Fibroblast of the conjunctiva (primary cell): ENCODE data around the gene ACAN.

Experiments used
- DNase-seq: peaks from one replicate; pipeline ENCODE4 v3.0.0-alpha.2; 2010; ENCODE audit warnings: low read depth

ACAN gene

DNA sequence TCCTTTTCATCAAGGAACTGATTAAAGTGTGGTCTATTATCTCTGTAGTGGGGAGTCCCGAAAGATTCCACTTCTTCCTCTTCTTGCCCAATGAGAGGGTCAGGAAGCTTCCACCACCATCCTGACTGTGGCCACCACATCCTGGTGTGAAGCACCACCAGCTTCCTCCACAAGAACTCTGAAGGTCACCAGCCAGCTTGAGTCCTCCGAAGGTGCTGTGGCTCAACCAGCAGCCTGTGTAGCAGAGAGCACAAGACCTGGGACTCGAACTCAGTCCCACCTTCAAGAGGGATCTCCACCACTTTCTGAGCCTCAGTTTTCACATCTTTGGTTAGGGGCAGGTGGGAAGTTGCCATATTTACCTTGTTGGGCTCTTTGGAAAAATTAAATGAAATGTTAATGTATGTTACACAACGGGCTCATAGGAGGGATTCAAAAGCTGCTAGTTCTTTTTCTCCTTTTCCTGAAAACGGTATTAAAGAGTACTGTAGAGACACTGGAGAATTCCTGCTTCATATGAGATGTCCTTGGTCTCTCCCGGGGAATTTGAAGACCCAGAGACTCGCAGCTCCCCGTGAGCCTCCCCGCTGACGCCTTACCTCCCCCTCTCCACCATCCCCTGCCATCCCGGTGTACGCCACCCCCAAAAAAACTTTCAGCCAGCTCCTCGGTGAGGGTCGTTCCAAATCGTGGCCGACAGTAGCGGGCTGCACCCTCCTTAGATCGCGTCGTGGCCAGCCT is 816 bp upstream of the ACAN start:
- no peak for DNase-seq

- no peak for DNase-seq
Measured at GRCh38 chr15:88802991-88803240, 320 bp upstream of the ACAN start.

DNA sequence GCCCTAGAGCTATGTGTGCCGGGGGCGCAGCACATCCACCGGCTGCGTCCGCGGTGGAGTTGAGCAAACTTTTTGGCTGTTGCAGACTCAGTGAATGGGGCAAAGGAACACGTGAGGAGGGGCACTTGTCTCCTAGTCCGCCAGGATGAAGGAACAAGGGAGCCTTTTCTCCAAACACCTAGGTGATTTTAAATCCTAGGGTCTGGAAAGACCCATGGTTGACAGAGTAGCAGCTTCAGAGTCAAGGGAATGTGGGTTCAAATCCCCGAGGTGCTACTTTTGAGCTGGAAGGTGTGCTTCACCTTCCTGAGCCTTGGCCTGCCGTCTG is 648 bp downstream of the ACAN start:
- DNase-seq, result no peak

DNA sequence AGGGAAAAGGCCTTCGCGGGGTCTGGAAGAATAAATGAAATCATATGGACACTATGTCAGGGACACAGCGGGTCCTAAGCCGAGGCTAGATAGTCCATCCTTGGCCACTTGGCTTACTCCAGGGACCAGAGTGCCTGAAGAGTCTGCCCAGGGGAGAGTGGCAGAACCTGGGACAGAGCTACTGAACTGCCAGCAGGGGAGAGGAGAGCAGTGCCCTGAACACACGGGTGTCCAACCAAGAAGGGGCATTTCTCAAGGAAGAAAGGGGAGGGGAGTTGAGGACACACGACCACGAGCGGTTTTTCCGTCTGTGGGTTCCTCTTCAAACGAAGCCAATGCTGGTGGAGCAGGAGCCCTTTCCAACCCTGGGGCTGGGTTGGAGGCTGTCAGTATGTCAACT is 1.0 kb downstream of the ACAN start:
- DNase-seq, result no peak

DNA sequence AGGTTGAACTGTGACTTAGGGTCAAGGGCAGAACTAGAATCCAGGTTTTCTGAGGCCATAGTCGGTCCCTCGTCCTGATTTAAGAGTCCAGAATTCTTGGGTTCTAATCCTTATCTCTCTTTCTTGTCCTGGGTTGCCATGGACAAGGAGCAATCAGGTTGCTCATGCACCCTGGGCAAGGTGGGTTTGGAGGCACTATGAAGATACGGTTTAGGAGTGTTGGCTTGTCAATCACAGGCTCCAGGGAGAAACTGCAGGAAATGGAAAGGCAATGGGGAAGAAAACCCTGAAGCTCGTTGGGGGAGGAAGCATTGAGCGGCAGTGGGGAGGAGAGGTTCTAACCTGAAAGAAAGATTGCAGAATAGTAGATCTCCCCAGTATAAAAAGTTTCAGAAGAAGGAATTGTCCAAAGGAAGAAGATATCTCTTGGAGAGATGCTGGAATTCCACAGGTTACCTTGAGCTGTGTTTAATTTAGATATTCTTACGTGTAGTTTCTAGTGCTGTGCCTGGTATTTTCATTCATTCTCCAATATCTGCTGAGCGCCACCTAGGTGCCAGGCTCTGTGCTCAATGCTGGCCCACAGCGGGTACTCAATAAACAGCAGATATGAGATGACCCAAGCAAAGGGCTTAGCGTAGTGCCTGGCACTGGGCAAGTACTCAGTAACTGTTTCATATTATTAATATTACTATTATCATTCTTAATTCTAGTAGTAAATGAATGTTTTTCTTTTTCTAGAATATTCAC is 2.0 kb downstream of the ACAN start:
- no peak for DNase-seq

DNA sequence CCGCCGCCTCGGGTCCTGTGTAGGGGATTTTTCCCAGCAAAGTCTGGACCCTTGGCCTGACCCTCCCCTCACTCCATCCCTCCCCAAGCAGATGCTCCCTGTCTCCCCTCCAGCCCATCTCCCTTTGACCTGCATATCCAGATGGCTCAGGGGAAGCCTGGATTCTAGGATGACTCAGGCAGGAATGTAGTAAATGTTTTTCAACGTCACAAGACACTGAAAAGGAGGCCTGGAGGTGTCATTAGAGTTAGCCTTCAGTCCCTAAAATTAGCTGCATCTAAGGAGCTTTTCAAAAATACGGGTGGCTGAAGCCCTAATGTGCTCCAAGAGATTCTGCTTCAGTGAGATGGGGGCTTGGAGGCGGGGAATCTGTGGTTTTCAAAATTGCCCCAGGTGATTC is 7.2 kb downstream of the ACAN start:
- DNase-seq, result no peak

DNA sequence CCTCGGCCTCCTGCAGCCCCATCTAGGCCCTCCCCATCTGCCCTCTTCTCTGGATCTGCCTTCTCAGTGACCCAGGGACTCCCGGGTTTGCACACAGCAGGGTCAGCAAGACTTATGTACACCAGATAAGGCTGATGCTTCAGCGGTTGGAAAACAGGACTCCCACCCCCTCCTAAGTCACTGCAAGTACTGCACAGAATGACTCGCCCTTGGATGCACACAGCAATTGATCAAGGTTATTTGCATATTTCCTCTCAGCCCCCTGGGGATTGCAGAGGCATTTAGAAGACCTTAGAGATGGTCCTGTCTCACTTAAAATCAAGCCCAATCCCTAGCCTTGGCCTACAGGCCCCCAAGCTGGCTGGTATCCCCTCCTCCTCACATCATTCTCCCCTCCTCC is 8.9 kb downstream of the ACAN start:
- no peak for DNase-seq

GRCh38 chr15:88813960-88814359 is 10.7 kb downstream of the ACAN start:
- no peak for DNase-seq

GRCh38 chr15:88814393-88814792 is 11.2 kb downstream of the ACAN start:
- no peak for DNase-seq

DNA sequence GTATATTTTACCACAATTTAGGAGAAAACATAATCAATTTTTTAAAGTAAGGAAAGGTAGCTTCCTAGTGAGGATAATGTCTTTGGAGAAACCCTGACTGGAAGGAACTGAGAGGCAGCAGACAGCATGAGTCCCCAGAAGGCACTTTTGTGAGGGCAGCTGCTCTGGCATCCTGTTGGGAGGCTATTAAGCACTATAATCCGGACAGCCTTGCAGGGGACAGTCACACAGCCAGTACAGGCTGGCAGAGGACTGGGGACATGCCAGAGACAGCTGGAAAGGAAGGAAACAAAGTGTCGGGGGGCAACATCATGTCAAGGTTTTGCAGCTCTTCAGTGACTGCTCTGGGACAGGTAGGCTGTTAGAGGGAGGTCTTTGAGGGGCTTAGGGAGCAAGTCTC is 15.7 kb downstream of the ACAN start:
- no peak for DNase-seq

DNA sequence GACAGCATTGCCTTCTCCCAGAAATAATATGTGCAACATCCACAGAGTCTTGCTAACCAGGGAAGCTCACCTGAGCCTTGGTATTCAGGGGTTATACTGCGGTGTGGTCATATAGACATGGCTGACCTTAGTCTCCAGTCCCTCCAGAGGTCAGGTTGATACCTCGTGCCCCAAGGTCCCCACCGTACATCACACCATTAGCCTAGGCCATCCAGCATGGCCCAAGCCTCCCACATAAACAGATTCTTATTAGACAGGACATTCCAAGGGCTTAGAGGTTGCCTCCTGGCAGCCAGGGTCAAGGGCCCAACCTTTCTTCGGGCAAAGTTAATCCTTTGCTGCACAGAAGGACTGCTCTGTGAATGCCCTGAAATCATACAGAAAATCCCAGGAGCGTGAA is 18.8 kb downstream of the ACAN start:
- no peak for DNase-seq

- no peak for DNase-seq
Measured at GRCh38 chr15:88828791-88829190, 25.6 kb downstream of the ACAN start.

DNA sequence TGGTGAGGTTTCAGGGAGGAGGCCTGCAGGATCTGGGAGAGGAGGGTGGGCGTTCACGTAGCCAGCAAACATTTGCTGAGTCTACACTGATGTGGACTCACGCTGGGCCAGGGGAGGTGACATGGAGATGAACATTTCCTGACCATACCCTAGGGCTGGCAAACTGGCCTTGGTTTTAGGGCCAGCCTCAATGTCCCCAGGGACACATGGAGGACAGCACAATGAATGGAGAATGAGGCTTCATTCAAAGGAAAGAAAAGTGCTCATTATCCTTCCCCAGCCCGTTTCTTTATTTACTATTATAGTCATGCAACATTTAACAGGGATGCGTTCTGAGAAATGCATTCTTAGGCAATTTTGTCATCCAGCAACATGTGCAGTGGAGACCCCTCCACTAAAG is 26.8 kb downstream of the ACAN start:
- no peak for DNase-seq

- DNase-seq, result no peak
Measured at GRCh38 chr15:88832820-88833730, 29.8 kb downstream of the ACAN start.

DNA sequence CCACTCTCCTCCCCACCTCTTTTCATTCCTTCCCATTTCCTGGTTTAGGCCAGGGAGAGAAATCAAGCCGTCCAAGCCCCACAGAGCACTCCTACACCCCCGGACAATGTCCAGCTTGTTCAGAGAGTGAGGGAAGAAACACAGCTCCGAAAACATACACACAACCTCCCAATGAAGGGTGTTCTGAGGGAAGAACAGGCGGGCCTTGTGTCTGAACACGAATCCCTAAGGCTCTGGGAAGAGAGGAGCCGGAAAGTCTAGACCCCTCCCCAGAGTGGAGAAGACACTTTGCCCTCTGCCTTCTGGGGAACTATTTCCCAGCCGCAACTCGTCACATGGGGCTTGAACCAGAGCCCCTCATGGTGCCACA is 30.5 kb downstream of the ACAN start:
- no peak for DNase-seq

DNA sequence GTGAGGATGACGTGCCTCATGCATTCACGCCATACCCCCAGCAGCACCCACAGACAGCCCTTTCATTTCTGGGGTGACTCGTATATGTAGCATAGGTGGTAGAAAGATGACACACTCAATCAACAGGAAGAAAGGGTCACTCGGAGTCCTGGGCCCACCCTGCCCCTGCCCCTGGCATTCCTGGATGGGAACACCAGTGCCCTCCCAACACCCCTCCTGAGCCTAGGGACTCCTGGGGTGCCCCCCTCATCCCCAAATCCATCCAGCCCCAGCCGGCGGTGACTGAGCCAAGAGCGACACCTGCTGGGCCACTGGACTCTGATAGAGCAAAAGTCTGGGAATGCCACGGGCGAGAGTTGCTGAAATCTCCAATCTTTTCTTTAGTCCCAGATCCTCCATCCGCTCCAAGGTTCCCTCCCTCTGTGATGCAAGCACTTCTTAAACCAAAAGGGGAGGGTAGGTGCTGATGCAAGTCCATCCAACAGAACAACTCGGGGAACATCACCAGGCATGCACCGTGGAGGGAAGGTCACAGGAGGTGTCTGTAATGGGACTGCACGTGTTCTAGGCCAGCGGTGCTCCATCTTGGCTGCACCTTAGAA is 31.1 kb downstream of the ACAN start:
- peak; percentile 27 for DNase-seq

DNA sequence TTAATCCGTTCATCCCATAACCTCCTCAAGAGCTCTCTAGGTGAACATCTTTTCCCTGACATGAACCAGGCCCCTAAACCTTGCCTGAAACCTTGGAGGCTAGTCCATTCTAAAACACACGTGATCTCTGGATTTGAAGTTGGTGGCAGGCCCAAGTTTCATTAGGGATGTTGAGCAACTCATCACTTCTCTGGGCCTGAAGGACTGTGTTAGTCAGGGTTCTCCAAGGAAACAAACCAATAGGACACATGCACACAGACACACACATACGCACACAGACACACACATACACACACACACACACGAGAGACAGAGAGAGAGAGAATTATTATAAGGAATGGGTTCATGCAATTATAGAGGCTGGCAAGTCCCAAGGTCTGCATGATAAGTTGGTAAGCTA is 31.9 kb downstream of the ACAN start:
- no peak for DNase-seq

DNA sequence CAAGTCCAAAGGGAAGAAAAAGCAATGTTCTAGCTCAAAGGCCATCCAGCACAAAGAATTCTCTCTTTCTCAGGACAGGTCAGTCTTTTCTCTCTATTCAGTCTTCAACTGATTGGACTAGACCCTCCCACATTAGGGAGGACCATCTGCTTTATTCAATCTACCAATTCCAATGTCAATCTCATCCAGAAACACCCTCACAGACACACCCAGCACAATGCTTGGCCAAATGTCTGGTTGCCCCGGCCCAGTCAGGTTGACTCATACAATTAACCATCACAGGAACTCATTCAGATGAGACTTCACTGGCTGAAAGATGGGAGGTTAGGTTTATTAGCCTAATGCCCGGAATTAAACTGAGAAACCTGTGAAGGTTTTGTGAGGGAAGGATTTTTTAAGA is 32.4 kb downstream of the ACAN start:
- no peak for DNase-seq

- DNase-seq, result no peak
Measured at GRCh38 chr15:88838667-88839066, 35.4 kb downstream of the ACAN start.

- DNase-seq, result no peak
Measured at GRCh38 chr15:88839146-88839545, 35.9 kb downstream of the ACAN start.

DNA sequence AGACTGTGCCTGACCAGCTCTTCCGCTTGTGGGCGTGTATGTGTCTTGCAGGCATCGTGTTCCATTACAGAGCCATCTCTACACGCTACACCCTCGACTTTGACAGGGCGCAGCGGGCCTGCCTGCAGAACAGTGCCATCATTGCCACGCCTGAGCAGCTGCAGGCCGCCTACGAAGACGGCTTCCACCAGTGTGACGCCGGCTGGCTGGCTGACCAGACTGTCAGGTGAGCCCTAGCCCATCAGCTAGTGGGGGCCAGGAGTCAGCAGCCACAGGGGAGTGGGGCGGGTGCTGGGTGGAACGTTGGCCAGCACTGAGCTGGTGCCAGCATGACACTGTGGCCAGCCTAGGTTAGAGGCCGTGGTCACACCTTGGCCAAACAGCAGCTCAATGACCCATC is 36.7 kb downstream of the ACAN start:
- DNase-seq, result no peak

- no peak for DNase-seq
Measured at GRCh38 chr15:88841236-88841635, 38.0 kb downstream of the ACAN start.

GRCh38 chr15:88842156-88842555 is 38.9 kb downstream of the ACAN start:
- DNase-seq, result no peak
